GM19395 (cell line): Measurements from ENCODE around the gene FLT1.

Source experiments
- ATAC-seq: cut with Tn5 transposase; IDR thresholded peaks from one replicate; pipeline ENCODE4 v1.9.1; 2021; ENCODE audit warnings: mild to moderate bottlenecking, moderate library complexity; ENCODE audit not compliant: unreplicated experiment

Gene FLT1

GRCh38 chr13:28488376-28489005 lies 6.4 kb downstream of the FLT1 start:
- ATAC-seq = no peak

DNA sequence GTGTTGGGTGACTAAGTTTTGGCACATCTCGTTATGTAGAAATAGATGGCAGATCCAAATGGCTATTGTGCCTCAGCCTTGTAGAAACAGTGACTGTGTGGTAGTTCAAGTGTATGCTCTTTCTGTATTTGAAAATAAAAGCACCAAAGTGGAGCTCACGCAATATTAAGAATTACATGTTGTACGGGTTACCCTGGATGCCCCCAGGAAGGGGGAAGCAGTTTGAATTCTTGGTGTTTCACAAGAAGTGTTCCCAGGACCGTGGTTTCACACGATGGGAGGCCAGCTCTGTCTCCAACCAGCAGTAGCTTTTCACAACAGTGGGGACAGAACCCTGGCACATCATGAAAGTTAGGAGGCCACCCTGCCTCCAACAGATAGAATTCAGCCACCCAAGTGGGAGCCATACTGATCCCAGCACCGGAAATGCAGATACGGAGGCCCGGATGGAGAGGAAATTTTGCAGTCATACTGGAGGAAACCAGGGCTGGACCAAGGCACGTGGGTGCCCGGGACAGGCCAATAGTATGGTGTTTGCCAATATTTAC lies 8.9 kb downstream of the FLT1 start:
- no peak for ATAC-seq

- no peak for ATAC-seq
These were observed 9.4 kb downstream of the FLT1 start for GRCh38 chr13:28485551-28485950.

DNA sequence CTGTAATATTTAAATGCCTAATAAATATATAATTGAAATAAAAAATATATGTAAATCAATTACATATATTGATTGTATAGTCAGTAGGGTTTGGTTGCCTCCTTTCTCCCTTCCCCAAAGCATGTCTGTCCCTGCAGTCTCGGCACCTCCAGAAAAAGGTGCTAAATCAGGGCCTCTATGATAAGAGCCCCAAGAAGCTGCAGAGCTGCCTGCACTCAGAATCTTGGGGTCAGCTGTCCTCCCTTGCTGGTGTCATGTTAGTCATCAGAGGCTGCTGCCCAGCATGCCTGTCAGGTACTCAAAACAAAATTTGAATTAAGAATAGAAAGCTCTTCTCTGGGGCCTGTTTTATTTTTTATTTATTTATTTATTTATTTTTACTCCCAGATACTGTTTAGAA lies 9.8 kb downstream of the FLT1 start:
- ATAC-seq = no peak

- no peak for ATAC-seq
These were observed 11.5 kb downstream of the FLT1 start for GRCh38 chr13:28483313-28483931.

DNA sequence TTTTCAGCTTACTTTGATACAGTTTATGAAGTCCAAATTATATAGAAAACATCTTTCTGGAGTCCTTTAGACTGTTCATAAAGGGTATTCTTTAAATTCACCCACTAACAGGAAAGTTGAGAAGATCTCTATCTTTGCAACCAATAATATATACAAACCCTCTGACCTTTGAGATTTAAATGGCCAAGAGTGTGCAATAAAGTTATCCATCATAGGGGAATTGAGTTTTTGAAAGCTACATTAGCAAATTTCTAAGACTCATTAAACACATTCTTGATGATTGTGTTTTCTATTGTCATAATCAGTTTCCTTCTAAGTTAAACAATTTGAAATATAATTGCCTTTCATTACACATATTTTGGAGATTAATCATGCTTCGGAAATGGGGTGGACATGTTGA lies 15.9 kb downstream of the FLT1 start:
- no peak for ATAC-seq

DNA sequence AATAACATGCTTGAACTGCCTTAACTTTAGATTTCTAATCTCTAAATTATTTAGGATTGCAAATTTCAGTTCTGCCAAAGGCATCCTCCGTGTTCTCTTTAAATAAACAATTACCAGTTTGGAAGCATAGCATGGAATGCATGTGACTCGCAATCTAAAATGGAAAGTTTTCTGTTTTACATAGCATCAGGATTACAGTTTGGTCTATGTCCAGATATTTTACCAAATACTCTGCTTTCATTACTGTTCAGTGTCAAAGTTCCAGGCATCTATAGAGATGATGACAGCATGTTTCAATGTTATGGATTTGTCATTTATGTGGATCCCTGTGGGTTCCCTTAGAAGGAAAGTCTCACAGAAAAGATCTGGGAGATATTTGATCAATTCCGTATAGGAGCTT lies 16.8 kb downstream of the FLT1 start:
- ATAC-seq = no peak

DNA sequence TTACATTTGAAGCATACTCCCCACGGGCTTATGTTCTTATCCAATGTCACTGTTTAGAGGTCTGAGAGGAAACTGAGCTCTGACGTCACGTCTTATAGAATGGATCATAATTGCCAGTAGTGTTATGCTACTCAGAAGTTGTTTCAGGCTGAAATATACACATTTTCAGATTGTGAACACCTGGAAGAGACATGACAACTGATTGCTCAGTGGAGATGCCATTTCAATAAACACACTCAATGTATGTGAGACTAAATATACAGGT lies 17.3 kb downstream of the FLT1 start:
- ATAC-seq = no peak

- no peak for ATAC-seq
These were observed 17.8 kb downstream of the FLT1 start for GRCh38 chr13:28476919-28477708.

- ATAC-seq = no peak
These were observed 18.8 kb downstream of the FLT1 start for GRCh38 chr13:28475916-28476725.

- ATAC-seq = no peak
These were observed 20.3 kb downstream of the FLT1 start for GRCh38 chr13:28474491-28475134.

GRCh38 chr13:28473044-28473443 lies 21.9 kb downstream of the FLT1 start:
- ATAC-seq = no peak

- no peak for ATAC-seq
These were observed 23.5 kb downstream of the FLT1 start for GRCh38 chr13:28471421-28471820.

DNA sequence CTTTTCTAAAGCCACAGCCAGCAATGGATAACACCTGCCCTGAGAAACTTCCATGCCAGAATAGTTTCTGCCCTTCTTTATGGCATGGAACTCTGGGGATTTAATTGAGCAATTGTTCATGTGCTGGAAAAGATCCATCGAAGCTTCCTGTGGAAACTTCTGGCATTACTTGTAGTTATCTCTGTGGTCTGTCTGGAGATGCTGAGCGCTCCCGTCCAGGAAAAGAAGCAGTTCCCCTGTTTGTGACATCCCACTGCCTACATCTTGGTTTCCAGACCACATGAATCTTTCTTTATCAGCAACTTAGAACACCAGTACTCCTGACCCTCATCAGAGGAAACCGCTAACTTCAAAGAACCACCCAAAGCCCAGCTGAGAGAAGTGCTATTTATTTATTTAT lies 24.6 kb downstream of the FLT1 start:
- ATAC-seq = no peak

DNA sequence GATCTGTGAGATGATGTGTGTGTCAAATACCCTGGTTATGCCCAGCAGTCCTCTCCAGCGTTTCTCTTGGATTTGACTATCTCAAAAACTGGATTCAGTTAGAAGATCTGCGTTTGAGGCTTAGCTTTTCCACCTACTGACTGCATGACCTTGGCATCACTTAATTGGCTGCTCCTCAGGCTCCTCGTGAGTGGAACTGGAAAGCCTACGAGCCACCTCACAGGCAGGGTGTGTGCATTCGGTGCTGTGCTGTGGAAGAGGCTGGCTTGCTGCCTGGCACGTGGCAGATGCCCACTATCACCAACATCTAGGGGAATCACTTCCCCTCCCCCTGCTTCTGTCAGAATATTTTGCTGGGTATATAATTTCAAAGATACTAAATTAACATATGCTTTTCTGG lies 25.6 kb downstream of the FLT1 start:
- no peak for ATAC-seq

- no peak for ATAC-seq
These were observed 26.7 kb downstream of the FLT1 start for GRCh38 chr13:28468023-28468915.

DNA sequence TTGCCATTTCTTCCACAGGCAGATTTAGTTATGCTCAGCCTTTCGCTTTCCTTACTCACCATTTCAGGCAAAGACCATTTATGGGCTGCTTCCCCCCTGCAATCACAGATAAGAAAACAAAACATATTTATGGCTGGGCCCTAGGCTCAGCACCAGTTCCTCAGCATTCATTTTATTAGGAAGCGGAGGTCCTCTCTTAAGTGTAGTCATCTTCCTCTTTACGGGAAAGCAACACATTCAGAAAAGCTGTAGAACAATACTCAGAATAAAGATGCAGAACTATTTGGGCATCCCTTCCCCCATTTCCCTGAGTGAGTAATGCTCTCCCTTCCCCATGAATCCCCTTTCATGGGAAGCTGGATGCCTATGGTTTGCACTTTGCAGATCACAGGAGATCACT lies 27.9 kb downstream of the FLT1 start:
- no peak for ATAC-seq

GRCh38 chr13:28466151-28466550 lies 28.8 kb downstream of the FLT1 start:
- ATAC-seq = no peak

- ATAC-seq = no peak
These were observed 30.0 kb downstream of the FLT1 start for GRCh38 chr13:28464861-28465460.
